ENCODE data around the gene DUSP16.
"Not testable (repeated sequence)": the region's sequence is repeated elsewhere in the genome, so short reads cannot be mapped to it uniquely, and the experiment has no call there.

The DUSP16 gene

DNA sequence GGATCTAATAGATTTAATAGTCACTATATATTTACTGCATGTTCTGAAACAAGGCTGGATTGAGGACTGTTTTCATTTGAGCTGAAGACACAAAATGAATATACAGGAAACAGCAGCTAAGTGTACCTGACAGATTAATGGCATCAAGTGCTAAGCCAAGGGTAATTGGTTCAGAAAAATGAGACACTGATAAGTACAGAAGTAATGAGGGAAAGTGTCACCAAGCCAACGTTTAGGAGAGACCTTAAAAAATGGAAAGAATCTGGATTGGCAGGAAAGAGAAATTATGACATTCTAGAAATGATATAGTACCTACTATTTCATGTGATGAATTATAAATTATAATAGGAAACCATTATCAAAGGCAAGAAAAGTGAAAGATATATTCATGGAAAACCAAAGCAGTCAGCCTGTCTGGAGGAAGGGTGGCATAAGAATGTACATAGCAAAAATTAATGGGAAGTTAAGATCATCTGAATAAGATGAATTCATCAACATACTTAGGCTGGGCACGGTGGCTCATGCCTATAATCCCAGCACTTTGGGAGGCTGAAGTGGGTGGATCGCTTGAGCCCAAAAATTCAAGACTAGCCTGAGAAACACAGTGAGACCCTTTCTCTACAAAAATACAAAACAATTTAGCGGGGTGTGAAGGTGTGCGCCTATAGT, 21.0 kb upstream of the DUSP16 start:
- DNase-seq (ENCODE audit: low spot score) = no peak

DNA sequence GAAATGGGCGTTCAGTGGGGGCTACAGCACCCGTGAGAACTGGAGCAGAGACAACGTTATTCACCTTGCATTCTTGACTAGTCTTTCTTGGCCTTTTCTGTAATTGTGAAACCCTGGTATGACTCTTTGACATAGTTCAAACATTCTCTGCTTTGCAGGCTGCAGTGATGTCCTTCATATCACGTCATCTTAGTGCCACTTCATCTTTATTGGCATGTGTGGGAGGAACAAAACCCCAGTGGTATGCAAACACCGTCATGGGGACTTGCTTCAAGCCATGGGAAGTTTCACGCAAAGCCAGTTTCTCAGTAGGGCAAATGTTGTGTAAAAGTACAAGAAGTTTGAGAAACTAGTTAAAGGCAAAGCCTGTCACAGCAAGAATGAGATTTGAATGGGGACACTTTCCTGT, 20.2 kb upstream of the DUSP16 start:
- DNase-seq (ENCODE audit: low spot score) = no peak

DNA sequence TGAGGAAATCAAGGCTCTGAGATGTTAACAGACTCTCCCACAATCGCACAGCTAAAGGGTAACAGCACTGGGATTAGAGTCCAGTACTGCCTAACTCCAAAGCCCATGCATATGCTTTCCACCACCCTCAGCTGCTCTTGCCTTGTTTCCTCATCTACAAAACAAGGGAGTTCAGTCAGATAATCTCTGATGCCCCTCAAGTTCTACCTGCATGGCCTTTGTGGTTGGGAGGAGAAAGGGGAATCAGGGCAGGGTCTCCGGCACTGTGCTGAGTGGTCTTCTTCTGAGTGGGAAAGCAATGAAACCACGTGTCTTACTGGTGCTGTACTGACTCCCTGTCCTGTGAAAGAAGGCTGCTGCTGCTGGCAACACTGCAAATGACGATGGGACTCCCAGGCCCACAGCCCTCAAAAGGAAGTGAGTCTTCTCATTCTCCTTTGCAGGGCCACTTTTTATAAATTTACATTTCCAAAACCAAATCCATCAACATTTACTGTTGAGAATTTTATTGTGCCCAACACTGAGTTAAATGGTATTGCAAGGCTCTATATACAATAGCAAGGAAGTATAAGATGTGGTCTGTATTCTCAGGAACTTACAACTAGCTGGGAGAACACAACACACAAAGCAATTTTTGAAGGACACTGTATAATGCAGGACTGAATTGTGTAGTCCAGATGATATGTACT, 19.7 kb upstream of the DUSP16 start:
- DNase-seq (ENCODE audit: low spot score) = no peak

DNA sequence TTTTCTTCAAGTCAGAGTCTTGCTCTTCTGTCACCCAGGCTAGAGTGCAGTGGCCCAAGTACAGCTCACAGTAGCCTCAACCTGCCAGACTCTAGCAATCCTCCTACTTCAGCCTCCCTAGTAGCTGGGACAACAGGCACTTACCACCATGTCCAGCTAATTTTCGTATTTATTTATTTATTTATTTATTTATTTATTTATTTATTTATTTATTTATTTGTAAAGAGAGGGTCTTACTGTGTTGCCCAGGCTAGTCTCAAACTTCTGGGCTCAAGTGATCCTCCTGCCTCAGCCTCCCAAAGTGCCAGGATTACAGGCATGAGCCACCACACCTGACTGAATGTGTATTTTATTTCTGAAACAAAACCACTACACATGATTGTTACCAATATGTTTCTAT, 18.1 kb upstream of the DUSP16 start:
- not testable (repeated sequence) for DNase-seq (ENCODE audit: low spot score)

DNA sequence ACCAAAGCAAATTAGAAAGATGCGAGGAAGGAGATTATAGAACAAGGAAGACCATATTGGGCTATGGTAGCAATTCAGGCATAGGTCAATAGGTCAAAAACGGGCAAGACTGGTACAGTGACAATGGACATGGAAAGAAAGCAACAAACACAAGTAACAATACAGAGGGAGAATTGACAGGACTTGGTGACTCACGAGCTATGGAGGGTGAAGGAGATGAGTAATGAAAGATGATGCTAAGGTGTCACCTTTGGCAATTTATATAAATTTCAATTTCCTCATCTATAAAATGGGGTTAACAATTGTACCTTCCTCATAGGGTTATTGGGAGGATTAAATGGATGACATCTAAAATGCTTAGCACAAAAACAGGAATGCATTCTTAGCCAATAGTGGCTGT, 15.1 kb upstream of the DUSP16 start:
- DNase-seq (ENCODE audit: low spot score) = no peak

DNA sequence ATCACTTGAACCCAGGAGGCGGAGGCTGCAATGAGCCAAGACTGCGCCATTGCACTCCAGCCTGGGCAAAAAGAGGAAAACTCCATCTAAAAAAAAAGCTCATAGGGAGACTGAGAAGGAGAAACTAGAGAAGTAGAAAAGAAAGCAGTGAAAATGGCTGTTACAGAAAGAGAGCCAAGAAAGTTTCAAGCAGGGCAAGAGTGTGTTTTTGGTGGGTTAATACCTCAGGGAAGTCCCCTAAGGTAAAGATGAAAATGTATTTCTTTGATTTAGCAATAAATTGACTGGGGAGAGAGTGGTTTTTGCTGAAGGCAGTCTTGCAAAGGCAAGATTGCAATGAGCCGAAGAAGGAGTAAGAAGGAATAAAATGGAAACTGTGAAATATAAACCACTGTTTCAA, 10.0 kb upstream of the DUSP16 start:
- no peak for DNase-seq (ENCODE audit: low spot score)

DNA sequence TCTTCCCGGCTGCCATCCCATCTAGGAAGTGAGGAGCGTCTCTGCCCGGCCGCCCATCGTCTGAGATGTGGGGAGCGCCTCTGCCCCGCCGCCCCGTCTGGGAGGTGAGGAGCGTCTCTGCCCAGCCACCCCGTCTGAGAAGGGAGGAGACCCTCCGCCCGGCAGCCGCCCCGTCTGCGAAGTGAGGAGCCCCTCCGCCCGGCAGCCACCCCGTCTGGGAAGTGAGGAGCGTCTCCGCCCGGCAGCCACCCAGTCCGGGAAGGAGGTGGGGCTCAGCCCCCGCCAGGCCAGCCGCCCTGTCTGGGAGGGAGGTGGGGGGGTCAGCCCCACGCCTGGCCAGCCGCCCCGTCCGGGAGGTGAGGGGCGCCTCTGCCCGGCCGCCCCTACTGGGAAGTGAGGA, 3.3 kb upstream of the DUSP16 start:
- not testable (repeated sequence) for DNase-seq (ENCODE audit: low spot score)

DNA sequence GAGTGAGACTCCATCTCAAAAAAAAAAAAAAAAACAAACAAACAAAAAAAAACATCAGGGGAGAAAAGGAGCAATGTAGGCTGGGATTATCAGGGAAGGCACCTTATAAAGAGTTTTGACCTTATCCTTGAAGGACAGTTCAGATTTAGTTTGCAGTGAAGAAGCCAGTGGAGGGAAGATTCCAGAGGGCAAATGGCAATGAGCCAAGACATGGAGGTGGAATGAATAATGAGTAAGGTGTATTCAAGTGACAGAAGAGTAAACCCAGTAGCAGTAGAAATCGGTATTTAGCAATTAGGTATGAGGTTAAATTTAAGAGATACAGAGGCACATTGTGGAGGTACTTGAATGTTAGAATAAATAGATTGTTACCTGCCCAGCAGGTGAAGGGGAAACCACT, 2.2 kb upstream of the DUSP16 start:
- DNase-seq (ENCODE audit: low spot score) = no peak

DNA sequence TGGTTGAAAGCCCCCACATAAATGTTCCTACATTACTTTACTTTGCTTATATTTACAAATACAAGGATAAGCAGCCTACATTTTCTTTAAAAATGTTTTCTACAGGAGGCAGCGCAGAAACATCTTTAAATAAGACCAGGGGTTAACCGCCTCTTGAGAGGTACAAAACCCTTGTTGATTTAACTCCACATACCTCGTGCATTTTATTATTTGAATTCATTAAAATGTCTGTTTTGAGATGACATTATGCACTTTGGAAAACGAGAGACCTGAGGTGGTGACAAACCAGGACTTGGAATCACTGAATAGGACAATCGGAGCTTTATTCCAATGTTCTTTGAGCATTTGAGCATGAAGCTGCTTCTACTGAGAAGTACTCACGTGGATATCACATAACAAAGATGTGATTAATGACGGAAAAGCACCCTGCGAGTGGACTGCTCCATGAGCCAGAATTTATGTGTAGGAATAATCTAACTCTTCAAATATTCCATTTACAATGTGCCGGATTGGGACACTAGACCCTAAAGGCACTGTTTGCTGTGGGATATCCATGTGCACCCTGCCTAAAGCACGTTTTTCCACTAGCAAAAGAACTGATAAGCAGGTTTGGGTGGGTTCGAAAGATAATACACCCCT, 746 bp upstream of the DUSP16 start:
- no peak for DNase-seq (ENCODE audit: low spot score)

DNA sequence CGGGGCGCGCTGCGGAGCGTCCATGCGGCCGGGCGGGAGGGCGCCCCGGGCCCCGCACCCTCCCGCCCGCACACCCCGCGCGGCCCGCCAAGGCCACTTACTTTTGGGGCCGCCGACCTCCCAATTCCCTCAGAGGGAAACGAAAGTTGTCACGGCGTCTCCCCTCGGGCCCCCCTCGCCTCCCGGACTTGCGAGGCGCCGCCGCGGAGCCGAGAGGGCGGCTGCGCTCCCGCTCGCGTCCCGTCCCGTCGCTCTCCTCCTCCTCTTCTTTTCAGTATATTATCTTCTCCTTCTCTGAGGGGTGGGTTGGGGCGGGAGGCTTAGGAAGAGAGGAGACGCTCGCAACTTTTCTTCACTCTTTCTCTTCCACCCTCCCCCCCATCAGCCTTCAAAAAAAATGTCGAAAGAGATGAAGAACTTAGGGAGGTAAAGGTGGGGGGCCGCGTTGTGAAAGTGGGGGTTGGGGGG, 613 bp downstream of the DUSP16 start:
- DNase-seq (ENCODE audit: low spot score) = peak; percentile 77

DNA sequence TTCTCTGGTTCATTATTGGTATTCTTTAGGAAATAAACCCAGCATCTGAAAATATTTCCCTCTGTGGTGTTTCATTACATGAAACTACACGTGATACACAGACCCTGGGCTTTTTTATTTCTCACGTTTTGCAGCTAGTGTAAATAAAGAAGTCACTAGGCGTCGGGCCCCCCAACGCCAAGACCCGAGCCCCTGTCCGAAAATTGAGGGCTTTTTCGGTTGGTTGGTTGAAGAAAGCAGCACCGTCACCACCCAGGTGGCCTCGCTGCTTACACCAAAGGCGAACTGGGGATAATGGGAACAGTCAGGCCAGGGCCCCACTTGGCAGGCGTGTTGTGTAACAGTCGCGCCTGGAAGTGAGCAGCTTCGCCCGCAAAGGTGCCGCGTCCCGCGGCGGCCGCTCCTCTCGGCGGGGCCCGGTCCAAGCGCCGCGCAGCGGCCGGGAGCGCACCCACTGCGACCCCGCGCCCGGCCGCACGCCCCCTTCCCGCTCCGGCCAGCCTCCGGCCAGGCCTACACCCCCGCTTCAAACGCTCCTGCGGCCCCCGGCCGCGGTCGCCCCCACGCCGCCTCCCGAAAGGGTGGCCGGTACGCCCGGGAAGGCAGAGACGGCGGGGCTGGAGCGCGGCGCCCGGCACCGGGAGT, 1.2 kb downstream of the DUSP16 start:
- DNase-seq (ENCODE audit: low spot score) = peak; percentile 79

DNA sequence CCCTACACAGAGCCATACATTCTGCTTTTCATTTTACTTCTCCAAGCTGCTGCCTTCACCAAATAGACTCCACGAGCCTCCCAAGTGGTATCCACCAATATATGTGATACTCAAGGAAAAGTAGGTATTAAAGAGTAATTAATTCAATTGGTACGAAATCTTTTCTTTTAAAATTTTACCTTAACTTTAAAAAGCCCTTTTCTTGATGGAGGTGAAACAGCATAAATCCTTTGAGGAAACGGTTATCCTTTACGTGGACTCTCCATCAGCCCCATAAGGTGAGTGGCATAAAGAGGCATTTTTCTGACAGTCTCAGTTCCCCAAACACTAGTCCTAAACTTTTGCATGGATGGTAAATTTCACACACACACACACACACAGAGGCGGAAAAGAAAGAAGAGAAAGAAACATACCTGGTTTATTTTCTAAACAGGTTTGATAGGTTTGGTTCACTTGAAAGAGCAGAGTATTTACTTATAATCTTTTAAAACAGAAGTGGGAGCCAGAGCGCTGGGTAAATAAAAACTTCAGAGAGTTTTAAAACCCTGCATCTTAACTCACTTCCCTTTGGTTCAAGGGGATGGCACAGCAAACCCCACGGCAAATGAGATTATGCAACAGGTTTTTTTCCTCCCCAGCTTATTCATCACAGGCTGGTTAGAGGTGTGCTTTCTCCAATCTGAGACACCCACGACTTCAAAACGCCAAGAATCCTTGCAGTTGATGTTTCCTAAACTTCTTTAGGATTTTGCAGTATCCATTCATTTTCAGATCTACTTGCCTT, 1.9 kb downstream of the DUSP16 start:
- DNase-seq (ENCODE audit: low spot score) = peak; percentile 36

DNA sequence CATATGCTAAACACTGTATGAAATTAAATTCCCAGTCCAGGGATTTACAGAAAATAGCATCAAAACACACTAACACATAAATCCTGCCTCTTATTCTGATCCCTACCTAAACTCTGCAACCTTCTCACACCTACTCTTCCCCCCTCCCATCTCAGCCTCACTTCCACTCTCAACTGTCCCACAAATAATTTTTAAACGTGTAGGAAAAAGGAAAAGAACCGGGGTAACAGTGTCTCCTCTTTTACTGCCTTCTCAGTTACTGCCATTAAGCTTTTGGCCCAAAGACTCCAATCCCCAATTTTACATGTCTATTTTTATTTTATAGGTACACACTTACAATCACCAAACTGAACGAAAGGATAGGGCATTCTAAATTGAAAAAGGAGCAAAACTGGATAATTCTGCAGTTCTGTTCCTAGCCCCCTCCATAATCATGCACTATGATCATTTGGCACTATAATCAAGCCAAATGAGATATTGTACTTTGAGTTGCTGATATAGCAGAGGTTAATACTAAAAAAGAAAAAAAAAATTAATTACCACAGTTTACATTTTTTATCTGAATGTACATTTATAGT, 2.9 kb downstream of the DUSP16 start:
- DNase-seq (ENCODE audit: low spot score) = no peak

DNA sequence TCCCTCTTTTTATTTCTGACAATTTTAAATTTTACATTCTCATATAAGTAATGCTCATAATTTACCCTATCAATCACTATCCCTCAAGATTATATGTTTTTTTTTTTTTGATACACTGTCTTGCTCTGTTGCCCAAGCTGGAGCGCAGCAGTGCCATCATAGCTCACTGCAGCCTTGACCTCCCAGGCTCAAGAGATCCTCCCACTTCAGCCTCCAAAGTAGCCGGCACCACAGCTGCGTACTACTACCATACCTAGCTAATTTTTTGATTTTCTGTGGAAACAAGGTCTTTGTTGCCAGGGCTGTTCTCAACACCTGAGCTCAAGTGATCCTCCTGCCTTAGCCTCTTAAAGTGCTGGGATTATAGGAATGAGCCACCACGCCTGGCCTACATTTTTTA, 4.4 kb downstream of the DUSP16 start:
- no peak for DNase-seq (ENCODE audit: low spot score)

DNA sequence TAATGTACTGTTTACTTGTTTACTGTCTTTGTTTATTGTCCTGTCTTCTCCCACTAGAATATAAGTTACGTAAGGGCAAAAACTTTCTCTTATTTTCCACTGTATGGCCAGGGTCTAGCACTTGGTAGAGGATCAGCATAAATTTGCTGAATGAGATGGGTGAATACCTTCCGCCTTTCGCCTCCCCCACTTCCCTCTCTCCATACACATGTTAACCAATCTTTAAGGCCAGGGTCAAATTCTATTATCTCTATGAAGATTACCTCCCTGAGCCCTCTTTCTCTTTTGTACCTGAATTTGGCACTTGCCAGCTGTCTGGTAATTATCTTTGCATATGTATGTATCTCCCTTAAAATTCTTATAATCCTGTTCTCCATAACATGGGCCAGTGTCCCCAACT, 4.9 kb downstream of the DUSP16 start:
- DNase-seq (ENCODE audit: low spot score) = no peak

DNA sequence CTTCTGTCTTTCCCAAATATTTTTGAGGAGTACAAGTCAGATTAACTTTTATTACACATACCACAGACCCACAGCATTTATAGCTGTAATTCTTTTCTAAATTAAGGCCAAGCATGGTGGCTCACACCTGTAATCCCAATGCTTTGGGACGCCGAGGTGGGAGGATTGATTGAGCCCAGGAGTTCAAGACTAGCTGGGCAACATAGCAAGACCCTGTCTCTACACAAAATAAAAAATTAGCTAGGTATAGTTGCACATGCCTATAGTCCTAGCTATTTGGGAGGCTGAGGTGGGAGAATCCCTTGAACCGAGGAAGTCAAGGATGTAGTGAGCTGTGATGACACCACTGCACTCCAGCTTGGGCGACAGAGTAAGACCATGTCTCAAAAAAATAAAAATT, 7.0 kb downstream of the DUSP16 start:
- DNase-seq (ENCODE audit: low spot score) = no peak

DNA sequence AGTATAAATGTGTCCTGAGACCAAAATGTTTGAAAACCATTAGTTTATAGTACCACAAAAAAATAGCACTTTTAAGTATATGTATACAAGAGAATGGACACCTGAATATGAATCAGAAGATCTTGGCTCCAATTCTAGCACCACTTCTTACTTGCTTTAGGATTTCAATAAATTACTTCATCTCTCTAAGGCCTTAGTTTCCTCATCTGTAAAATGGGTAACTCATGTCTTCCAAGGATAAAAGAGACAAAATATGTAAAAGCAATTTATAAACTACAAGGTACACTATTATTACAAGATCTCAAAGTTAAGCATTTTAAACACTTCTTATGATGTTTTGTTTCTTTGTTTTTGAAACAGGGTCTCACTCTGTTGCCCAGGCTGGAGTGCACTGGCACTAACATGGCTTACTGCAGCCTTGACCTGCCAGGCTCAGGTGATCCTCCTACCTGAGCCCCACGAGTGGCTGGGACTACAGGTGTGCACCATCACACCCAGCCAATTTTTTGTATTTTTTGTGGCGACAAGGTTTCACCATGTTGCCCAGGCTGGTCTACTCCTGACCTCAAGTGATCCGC, 9.4 kb downstream of the DUSP16 start:
- DNase-seq (ENCODE audit: low spot score) = no peak

DNA sequence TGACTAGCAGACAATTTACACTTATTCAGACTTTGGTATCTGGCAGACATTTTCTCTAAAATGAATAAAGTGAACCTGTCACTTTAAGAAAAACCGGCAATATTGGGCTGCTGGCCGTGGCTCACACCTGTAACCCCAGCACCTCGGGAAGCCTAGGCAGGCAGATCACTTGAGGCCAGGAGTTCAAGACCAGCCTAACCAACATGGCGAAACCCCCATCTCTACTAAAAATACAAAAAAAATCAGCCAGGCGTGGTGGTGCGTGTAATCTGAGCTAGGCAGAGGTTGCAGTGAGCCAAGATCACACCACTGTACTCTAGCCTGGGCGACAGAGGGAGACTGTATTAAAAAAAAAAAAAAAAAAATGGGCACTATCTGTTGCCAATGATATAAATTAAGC, 11.5 kb downstream of the DUSP16 start:
- no peak for DNase-seq (ENCODE audit: low spot score)

DNA sequence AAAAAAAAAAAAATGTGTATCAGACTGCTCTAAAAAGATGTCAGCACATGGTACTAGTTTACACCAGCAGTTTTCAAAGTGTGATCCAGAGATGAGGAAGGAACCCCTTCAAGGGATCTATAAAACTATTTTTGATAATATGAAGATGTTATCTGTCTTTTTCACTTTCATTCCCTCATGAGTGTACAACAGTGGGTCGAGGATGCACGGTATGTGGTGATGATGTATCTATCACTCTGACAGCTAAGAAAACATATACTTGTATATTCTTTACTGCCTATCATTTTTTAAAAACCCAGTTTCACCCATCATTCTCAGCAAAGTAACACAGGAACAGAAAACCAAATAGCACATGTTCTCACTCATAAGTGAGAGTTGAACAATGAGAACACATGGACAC, 12.4 kb downstream of the DUSP16 start:
- DNase-seq (ENCODE audit: low spot score) = no peak

DNA sequence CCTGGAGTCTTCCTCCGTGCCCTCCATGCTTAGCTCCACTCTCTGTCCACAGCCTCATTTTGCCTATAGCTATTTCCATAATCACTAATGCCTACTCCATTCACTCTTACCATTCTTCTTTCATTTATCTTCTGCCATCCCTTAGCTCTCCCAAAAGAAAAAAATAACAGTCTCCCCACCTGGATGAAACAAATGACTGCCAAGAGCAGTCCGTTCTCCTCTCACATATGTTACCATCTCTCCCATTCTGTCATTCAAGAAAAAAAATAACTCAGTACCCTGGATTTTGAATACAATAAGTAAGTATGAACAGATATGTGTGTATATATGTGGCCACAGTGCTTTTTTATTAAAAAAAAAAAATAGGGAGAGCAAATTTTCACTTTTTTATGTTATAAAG, 13.2 kb downstream of the DUSP16 start:
- DNase-seq (ENCODE audit: low spot score) = no peak

DNA sequence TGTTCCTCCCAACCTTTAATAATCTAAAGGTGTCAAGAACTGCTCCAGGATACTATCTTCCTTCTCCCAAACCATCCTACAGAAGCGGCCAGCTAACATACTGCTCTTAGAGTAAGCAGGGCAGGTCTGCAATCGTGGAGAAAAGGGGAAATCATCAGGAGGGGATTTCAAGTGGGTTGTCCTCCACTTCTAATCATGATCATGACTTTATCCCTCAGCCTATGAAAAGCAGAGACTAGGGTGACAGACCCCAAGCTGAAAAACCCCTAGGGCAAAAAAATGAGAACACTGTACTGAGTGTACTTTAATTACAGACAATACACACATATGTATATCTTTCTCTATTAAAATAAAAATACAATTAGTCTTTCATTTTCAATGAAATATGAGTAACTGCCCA, 13.9 kb downstream of the DUSP16 start:
- DNase-seq (ENCODE audit: low spot score) = no peak

All from D341Med (cell line).